GM12878 (cell line): ENCODE measurements around the gene RASSF10. TPM values are rescaled to one million over a fixed set of nuclear protein-coding genes. Genes with fewer than 3 reads are reported as not detected.

Experiments used
- ATAC-seq: fragments of 200-7000 bp; cut with Tn5 transposase; 3 replicates; pipeline ENCODE4 v1.9.1; 2020; ENCODE audit warnings: mild to moderate bottlenecking, moderate library complexity
- Bru-seq: library from RNA; stranded (reverse); fragments of 400-500 nt; gene quantifications from one replicate; lab custom pipeline; 2021; lab: Mats Ljungman, UMichigan
- BruChase-seq, 2 experiments: library from RNA; stranded (reverse); fragments of 400-500 nt; gene quantifications; one replicate each; lab custom pipeline; 2021; lab: Mats Ljungman, UMichigan
- BruUV-seq: library from RNA; stranded (reverse); fragments of 400-500 nt; replicated peaks from 2 replicates; lab custom pipeline; 2021; lab: Mats Ljungman, UMichigan
- CTCF ChIA-PET: fragments of 300-600 bp; sonication (Branson Sonifier 250); formaldehyde crosslinking; extraction: SDS; loops from one replicate; lab custom pipeline; 2021; ENCODE audit warnings: inconsistent platforms; lab: Yijun Ruan, JAX
- POLR2A ChIA-PET: fragments of 350-600 bp; formaldehyde crosslinking; extraction: SDS; loops from one replicate; lab custom pipeline; 2021; ENCODE audit warnings: inconsistent platforms; lab: Charles Lee
- RAD21 ChIA-PET: fragments of 300-600 bp; sonication (Branson Sonifier 250); formaldehyde crosslinking; loops from one replicate; lab custom pipeline; 2023; ENCODE audit warnings: antibody characterized with exemption; ENCODE audit not compliant: unreplicated experiment; lab: Charles Lee
- SMC1A ChIA-PET: fragments of 300-600 bp; sonication (Branson Sonifier 250); formaldehyde crosslinking; loops from one replicate; lab custom pipeline; 2023; ENCODE audit not compliant: unreplicated experiment, uncharacterized antibody; lab: Charles Lee
- DNase-seq: peaks from one replicate; pipeline ENCODE4 v3.0.0-alpha.2; 2011; ENCODE audit warnings: low read depth, low spot score
- FAIRE-seq: peaks from 3 replicates; lab custom pipeline; 2011; peaks lifted over from hg19 to GRCh38; lab: Jason Lieb, UNC
- H2AFZ ChIP-seq: 2 replicates; pipeline ENCODE4 v1.6.0; 2011; ENCODE audit warnings: low read depth, low read length, control low read depth; ENCODE audit not compliant: control insufficient read depth
- H3K27ac ChIP-seq: 2 replicates; pipeline ENCODE4 v1.5.1; 2011; ENCODE audit warnings: control low read depth; ENCODE audit not compliant: control insufficient read depth, insufficient read depth
- H3K27me3 ChIP-seq, 2 experiments: replicated peaks in 1 of 2; 2 replicates each; pipeline versions ENCODE4 v1.6.0 to v1.6.1; 2011; ENCODE audit warnings: low read length in 1 of 2; ENCODE audit not compliant: control insufficient read depth in 2 of 2, insufficient read depth in 2 of 2
- H3K36me3 ChIP-seq, 2 experiments: 2 replicates each; pipeline ENCODE4 v1.5.1; 2011; ENCODE audit warnings: low read length in 1 of 2; ENCODE audit not compliant: control insufficient read depth in 2 of 2, insufficient read depth in 2 of 2
- H3K4me1 ChIP-seq: 2 replicates; pipeline ENCODE4 v1.6.1; 2011; ENCODE audit warnings: mild to moderate bottlenecking, low read length, moderate library complexity, mixed read lengths; ENCODE audit not compliant: control insufficient read depth, insufficient read depth
- H3K4me2 ChIP-seq: 2 replicates; pipeline ENCODE4 v1.6.0; 2011; ENCODE audit warnings: control low read depth; ENCODE audit not compliant: control insufficient read depth, insufficient read depth
- H3K4me3 ChIP-seq: fragments of 200-600 bp; sonication (generic); 2 replicates; pipeline ENCODE4 v1.5.1; 2016
- H3K79me2 ChIP-seq: 2 replicates; pipeline ENCODE4 v1.6.0; 2011; ENCODE audit warnings: low read length; ENCODE audit not compliant: control insufficient read depth, insufficient read depth
- H3K9ac ChIP-seq: 2 replicates; pipeline ENCODE4 v1.8.0; 2011; ENCODE audit warnings: low read length, control low read depth, mixed read lengths; ENCODE audit not compliant: control insufficient read depth, insufficient read depth
- H3K9me3 ChIP-seq: replicated peaks from 3 replicates; pipeline ENCODE4 v1.5.1; 2011; ENCODE audit warnings: mild to moderate bottlenecking, low read length; ENCODE audit not compliant: control insufficient read depth, insufficient read depth
- H4K20me1 ChIP-seq: 2 replicates; pipeline ENCODE4 v1.6.0; 2011; ENCODE audit not compliant: control insufficient read depth, insufficient read depth
- GABPA ChIP-seq: IDR thresholded peaks from 2 replicates; pipeline ENCODE4 v1.6.1; 2014; ENCODE audit warnings: antibody characterized with exemption, low read depth, mild to moderate bottlenecking, inconsistent platforms
- IKZF1 ChIP-seq: fragments of 450-650 bp; conservative IDR thresholded peaks from 2 replicates; pipeline ENCODE4 v1.6.1; 2017; ENCODE audit warnings: antibody characterized with exemption, mild to moderate bottlenecking
- WGBS: methylation state at CpG from one replicate; pipeline ENCODE4 v1.1.6; 2016; ENCODE audit warnings: low lambda C conversion rate; ENCODE audit not compliant: insufficient replicate concordance, insufficient coverage; ENCODE audit errors: missing lambda C conversion rate; 5-methylcytosine and 5-hydroxymethylcytosine counted together
- in situ Hi-C: fragments of 300-500 bp; cut with MboI; formaldehyde crosslinking; loops from 9 replicates; pipeline ENCODE4 v1.14.3; 2018; ENCODE audit warnings: mixed read lengths
- intact Hi-C: fragments of 100-400 bp; cut with micrococcal nuclease; formaldehyde crosslinking; loops from one replicate; pipeline ENCODE4 v1.14.2; 2022; ENCODE audit not compliant: unreplicated experiment
- long read RNA-seq, 2 experiments: library from polyadenylated mRNA; unstranded; transcript quantifications; one replicate each; pipeline ENCODE4 v2.0.0, GENCODE V29; 2019 to 2020
- polyA minus RNA-seq, 3 experiments: library from RNA; depleted of rRNA, polyadenylated mRNA; stranded (reverse); fragments of >200 nt; gene quantifications; 2 replicates each; pipeline ENCODE4 v1.2.3, GENCODE V29; 2011
- polyA plus RNA-seq, 11 experiments: library from polyadenylated mRNA; depleted of rRNA in 4 of 11; unstranded in 6 of 11; stranded (reverse) in 5 of 11; fragments of >200 nt; fragmentation: Nextera tagmentation in 4 of 11; fragmentation: Illumina TruSeq in 1 of 11; extraction: Ambion mirVana in 4 of 11; extraction: Trizol in 1 of 11; gene quantifications; 1 replicate in 1 of 11; 2 replicates in 10 of 11; pipeline versions ENCODE4 v1.2.1 to v1.2.3, GENCODE V29; 2011 to 2016; ENCODE audit warnings: inconsistent platforms in 2 of 11, missing spikeins in 2 of 11, low read depth in 1 of 11
- total RNA-seq, 4 experiments: library from RNA; depleted of rRNA in 3 of 4; stranded (reverse); fragments of >200 nt in 3 of 4; fragmentation: Illumina TruSeq in 1 of 4; extraction: Trizol in 1 of 4; gene quantifications; 2 replicates each; pipeline versions ENCODE4 v1.2.1 to v1.2.3, GENCODE V29; 2013 to 2021
- TF ChIP-seq, protein P1 (sequence below): fragments of 450-650 bp; IDR thresholded peaks from 2 replicates; pipeline ENCODE4 v1.6.1; 2017; ENCODE audit warnings: mild to moderate bottlenecking, moderate library complexity

RASSF10 gene
- total RNA-seq (2013; cell fraction: nucleolus; rRNA removed): not detected in 2 replicates
- 0.05 and 0.23 TPM in 2 replicates for total RNA-seq (2014; rRNA removed)
- total RNA-seq (2014; rRNA removed; fragmentation: Illumina TruSeq; extraction: Trizol): 0.05 TPM in 1 of 2 replicates, not detected in the other
- 0.10 and 0.11 TPM in 2 replicates for total RNA-seq (2021)
- not detected for polyA plus RNA-seq (2011; ENCODE audit: low read depth)
- polyA plus RNA-seq (2011; rRNA removed): 0.03 and 0.04 TPM in 2 replicates
- not detected in 2 replicates for polyA plus RNA-seq (2011; cell fraction: cytosol; rRNA removed)
- polyA plus RNA-seq (2011; cell fraction: nucleus; rRNA removed): 0.04 TPM in 1 of 2 replicates, not detected in the other
- polyA plus RNA-seq (2012): not detected in 2 replicates
- polyA plus RNA-seq (2014; fragmentation: Illumina TruSeq; extraction: Trizol): 0.06 TPM in 1 of 2 replicates, not detected in the other
- polyA plus RNA-seq (2014; fragmentation: Nextera tagmentation; extraction: Ambion mirVana): not detected
- 0.08 TPM in 2 replicates for polyA plus RNA-seq (2014; rRNA removed)
- not detected for polyA plus RNA-seq (2016; fragmentation: Nextera tagmentation; extraction: Ambion mirVana)
- 0.10 TPM in 1 of 2 replicates, not detected in the other for polyA minus RNA-seq (2011; rRNA and poly(A)+ RNA removed)
- polyA minus RNA-seq (2011; cell fraction: cytosol; rRNA and poly(A)+ RNA removed): not detected in 2 replicates
- polyA minus RNA-seq (2011; cell fraction: nucleus; rRNA and poly(A)+ RNA removed): 0.24 and 0.38 TPM in 2 replicates
- percentile 59 among the genes with signal in this experiment for Bru-seq, nascent RNA
- percentile 35 among the genes with signal in this experiment for BruChase-seq, experiment 1, labeled RNA remaining after a 6-hour chase
- BruChase-seq, experiment 2, labeled RNA remaining after a 2-hour chase: percentile 35 among the genes with signal in this experiment
- long read RNA-seq, experiment 1: 0 reads
- long read RNA-seq, experiment 2: 0 reads

DNA sequence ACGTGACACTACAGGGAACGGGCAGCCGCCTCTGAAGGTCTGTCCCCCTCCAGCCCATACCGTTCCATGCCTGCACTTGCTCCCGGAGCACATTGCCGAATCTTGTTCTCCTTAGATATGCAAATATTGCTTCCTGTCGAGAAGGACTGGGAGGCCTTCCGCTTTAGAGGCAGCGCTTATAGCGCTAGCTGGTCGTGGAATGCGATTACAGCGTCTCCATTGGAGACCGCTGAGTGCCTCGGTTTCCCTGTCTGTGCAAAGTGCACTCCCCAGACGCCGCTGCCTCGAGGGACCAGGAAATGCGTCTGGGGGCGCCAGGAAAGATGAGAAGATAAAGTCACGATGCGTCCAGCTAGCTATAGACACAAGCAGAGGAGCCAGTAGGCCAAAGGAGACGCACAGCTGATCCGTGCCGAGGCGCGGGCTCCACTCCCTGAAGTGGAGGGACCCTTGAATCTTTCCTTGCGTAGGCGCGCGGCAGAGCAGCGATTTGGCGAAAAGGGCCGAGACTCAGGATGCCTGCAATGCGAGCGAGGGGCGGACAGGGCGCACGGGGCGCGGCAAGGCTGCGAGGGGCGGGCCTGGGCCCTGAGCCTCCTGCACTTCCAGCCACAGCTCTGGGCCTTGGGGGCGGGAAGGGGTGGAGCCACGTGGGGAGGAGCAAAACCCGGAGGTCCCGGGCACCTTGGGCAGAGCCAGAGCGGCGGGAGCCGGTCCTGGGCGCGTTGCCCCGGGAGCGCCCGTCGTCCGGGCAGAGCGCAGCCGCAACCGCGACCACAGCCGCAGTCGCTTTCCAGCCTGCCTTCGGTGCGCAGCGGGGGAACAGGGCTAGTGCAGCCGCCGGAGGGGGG, at the start of gene RASSF10:
Gene RASSF10, plus strand, starts transcription at position 692 of the 851 bp plus-strand sequence. CDS start 261 bp downstream, outside the sequence.
- no peak within 1 kb of the TSS for H2AFZ ChIP-seq
- no peaks in the 10 kb centered on the region for H3K4me1 ChIP-seq
- H3K9me3 ChIP-seq: no peaks in the 10 kb centered on the region; the same call in 2 of the 3 replicates
- no peak within 1 kb of the TSS for H3K9ac ChIP-seq
- no peaks in the 10 kb centered on the region for H3K36me3 ChIP-seq
- BruUV-seq: TSS peak; percentile 70
- H3K27me3 ChIP-seq: peaks cover 0 to 4% of the 10 kb centered on the region in 2 experiments; a peak in 3 of 4 replicates
- no peak within 1 kb of the TSS for H3K27ac ChIP-seq
- intact Hi-C loops: no loop called here
- FAIRE-seq (no peak), DNase-seq (no peak), ATAC-seq (peak; percentile 63)
- POLR2A ChIA-PET: no interaction called here
- H3K79me2 ChIP-seq: no peaks in the 10 kb centered on the region
- in situ Hi-C loops: no loop called here
- RAD21 ChIA-PET: interaction anchor here (1.0 kb wide), 1 partner anchor 107 kb away, joined by 3 read pairs; no protein-coding TSS in a partner anchor
- peak; percentile 43; the same call in 1 of the 2 replicates for TF ChIP-seq IKZF1
- no peak for TF ChIP-seq GABPA
- TF ChIP-seq, protein P1, sequence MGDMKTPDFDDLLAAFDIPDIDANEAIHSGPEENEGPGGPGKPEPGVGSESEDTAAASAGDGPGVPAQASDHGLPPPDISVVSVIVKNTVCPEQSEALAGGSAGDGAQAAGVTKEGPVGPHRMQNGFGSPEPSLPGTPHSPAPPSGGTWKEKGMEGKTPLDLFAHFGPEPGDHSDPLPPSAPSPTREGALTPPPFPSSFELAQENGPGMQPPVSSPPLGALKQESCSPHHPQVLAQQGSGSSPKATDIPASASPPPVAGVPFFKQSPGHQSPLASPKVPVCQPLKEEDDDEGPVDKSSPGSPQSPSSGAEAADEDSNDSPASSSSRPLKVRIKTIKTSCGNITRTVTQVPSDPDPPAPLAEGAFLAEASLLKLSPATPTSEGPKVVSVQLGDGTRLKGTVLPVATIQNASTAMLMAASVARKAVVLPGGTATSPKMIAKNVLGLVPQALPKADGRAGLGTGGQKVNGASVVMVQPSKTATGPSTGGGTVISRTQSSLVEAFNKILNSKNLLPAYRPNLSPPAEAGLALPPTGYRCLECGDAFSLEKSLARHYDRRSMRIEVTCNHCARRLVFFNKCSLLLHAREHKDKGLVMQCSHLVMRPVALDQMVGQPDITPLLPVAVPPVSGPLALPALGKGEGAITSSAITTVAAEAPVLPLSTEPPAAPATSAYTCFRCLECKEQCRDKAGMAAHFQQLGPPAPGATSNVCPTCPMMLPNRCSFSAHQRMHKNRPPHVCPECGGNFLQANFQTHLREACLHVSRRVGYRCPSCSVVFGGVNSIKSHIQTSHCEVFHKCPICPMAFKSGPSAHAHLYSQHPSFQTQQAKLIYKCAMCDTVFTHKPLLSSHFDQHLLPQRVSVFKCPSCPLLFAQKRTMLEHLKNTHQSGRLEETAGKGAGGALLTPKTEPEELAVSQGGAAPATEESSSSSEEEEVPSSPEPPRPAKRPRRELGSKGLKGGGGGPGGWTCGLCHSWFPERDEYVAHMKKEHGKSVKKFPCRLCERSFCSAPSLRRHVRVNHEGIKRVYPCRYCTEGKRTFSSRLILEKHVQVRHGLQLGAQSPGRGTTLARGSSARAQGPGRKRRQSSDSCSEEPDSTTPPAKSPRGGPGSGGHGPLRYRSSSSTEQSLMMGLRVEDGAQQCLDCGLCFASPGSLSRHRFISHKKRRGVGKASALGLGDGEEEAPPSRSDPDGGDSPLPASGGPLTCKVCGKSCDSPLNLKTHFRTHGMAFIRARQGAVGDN: peak; percentile 12; the same call in 1 of the 2 replicates
- no peaks in the 10 kb centered on the region for H4K20me1 ChIP-seq
- no peak within 1 kb of the TSS for H3K4me2 ChIP-seq
- H3K4me3 ChIP-seq: no peak within 1 kb of the TSS
- WGBS: 27% methylated on average over 67 of the region's 68 CpGs
- SMC1A ChIA-PET: interaction anchor here (1.1 to 1.3 kb wide), 2 partner anchors 8 to 51 kb away, joined by 3 to 5 read pairs; no protein-coding TSS in a partner anchor
- CTCF ChIA-PET: interaction anchor here (0.8 to 0.9 kb wide), 2 partner anchors 9 to 45 kb away, joined by 3 to 4 read pairs; no protein-coding TSS in a partner anchor
